DND-41 (cell line): ENCODE results near the gene MCOLN3.

Source experiments
- EZH2 ChIP-seq: IDR thresholded peaks from 3 replicates; pipeline ENCODE4 v1.6.1; 2012; ENCODE audit warnings: borderline replicate concordance, low read depth, mild to moderate bottlenecking, moderate library complexity, low read length, inconsistent platforms; ENCODE audit not compliant: severe bottlenecking
- TF ChIP-seq, protein P1 (sequence below): IDR thresholded peaks from 2 replicates; pipeline ENCODE4 v1.5.1; 2012; ENCODE audit warnings: borderline replicate concordance, low read length, moderate library complexity, mild to moderate bottlenecking; ENCODE audit not compliant: poor library complexity, severe bottlenecking; ENCODE audit errors: extremely low read depth

DNA sequence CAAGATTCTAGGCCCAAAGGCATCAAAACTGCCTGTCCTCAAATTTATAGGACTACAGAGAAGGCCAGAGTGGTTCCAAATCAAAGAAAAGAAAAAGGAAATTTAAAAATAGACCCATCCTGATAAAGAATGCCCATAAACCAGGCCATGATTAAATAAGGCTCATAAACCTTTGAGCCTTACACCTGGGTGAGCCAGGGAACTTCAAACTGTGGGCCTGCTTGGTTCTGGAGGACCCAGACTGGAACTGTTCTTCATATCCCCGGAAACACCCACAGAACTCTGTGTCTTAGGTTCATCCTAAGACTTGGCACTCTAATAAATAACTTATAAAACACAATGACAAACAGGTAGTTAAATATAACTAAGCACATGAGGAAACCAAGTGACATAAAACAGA lies 80.2 kb downstream of the MCOLN3 start:
- TF ChIP-seq, protein P1, sequence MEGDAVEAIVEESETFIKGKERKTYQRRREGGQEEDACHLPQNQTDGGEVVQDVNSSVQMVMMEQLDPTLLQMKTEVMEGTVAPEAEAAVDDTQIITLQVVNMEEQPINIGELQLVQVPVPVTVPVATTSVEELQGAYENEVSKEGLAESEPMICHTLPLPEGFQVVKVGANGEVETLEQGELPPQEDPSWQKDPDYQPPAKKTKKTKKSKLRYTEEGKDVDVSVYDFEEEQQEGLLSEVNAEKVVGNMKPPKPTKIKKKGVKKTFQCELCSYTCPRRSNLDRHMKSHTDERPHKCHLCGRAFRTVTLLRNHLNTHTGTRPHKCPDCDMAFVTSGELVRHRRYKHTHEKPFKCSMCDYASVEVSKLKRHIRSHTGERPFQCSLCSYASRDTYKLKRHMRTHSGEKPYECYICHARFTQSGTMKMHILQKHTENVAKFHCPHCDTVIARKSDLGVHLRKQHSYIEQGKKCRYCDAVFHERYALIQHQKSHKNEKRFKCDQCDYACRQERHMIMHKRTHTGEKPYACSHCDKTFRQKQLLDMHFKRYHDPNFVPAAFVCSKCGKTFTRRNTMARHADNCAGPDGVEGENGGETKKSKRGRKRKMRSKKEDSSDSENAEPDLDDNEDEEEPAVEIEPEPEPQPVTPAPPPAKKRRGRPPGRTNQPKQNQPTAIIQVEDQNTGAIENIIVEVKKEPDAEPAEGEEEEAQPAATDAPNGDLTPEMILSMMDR: no peak
- no peak for TF ChIP-seq EZH2
